CD4-positive, CD25-positive, alpha-beta regulatory T cell (primary cell): ENCODE results near the gene ANGPTL8. TPM values are rescaled to one million over a fixed set of nuclear protein-coding genes. Genes with fewer than 3 reads are reported as not detected.

Source experiments
- ATAC-seq, 2 donors: fragments of 150-1000 bp; cut with Tn5 transposase; one replicate each; pipeline ENCODE4 v1.10.0; 2021; ENCODE audit warnings: low read depth in 2 of 2, moderate number of reproducible peaks in 2 of 2, moderate library complexity in 1 of 2
- DNase-seq, 3 donors: peaks; one replicate each; pipeline versions ENCODE4 v3.0.0 to v3.0.0-alpha.2; 2012 to 2022; ENCODE audit warnings: mixed read lengths in 1 of 3
- H3K27ac ChIP-seq: one replicate; pipeline ENCODE4 v1.7.0; 2013; ENCODE audit warnings: mild to moderate bottlenecking, low read length; ENCODE audit not compliant: insufficient read depth, poor library complexity, severe bottlenecking
- H3K27me3 ChIP-seq: one replicate; pipeline ENCODE4 v1.7.0; 2013; ENCODE audit warnings: low read length; ENCODE audit not compliant: control insufficient read depth, insufficient read depth
- H3K36me3 ChIP-seq: one replicate; pipeline ENCODE4 v1.7.0; 2013; ENCODE audit warnings: mild to moderate bottlenecking, low read length, moderate library complexity; ENCODE audit not compliant: control insufficient read depth, insufficient read depth
- H3K4me1 ChIP-seq: 2 replicates; pipeline ENCODE4 v1.7.0; 2013; ENCODE audit warnings: mild to moderate bottlenecking, low read length; ENCODE audit not compliant: insufficient read depth, control insufficient read depth, poor library complexity, severe bottlenecking
- H3K4me3 ChIP-seq: one replicate; pipeline ENCODE4 v1.7.0; 2013; ENCODE audit warnings: low read depth, mild to moderate bottlenecking, low read length, moderate library complexity
- H3K9me3 ChIP-seq, 2 experiments: 1 replicate in 1 of 2; 2 replicates in 1 of 2; pipeline ENCODE4 v1.7.0; 2013; ENCODE audit warnings: low read length in 2 of 2, mild to moderate bottlenecking in 1 of 2, moderate library complexity in 1 of 2; ENCODE audit not compliant: control insufficient read depth in 2 of 2
- H3K27ac Mint-ChIP-seq, 3 donors: one replicate each; pipeline ENCODE4 v1.8.0; 2020 to 2022; ENCODE audit warnings: mild to moderate bottlenecking in 3 of 3, mixed read lengths in 3 of 3, moderate library complexity in 2 of 3
- H3K27me3 Mint-ChIP-seq: one replicate; pipeline ENCODE4 v1.8.0; 2022; ENCODE audit warnings: mild to moderate bottlenecking, mixed read lengths
- H3K36me3 Mint-ChIP-seq: one replicate; pipeline ENCODE4 v1.8.0; 2020; ENCODE audit warnings: mixed read lengths
- H3K4me1 Mint-ChIP-seq, 4 donors: one replicate each; pipeline ENCODE4 v1.8.0; 2020 to 2022; ENCODE audit warnings: mixed read lengths in 4 of 4, mild to moderate bottlenecking in 1 of 4
- H3K4me3 Mint-ChIP-seq, 4 donors: one replicate each; pipeline ENCODE4 v1.8.0; 2020 to 2022; ENCODE audit warnings: mild to moderate bottlenecking in 4 of 4, mixed read lengths in 4 of 4, moderate library complexity in 3 of 4
- H3K9me3 Mint-ChIP-seq, 7 donors: one replicate each; pipeline ENCODE4 v1.8.0; 2020 to 2022; ENCODE audit warnings: mixed read lengths in 7 of 7, mild to moderate bottlenecking in 3 of 7, moderate library complexity in 2 of 7
- polyA plus RNA-seq, 4 donors: library from polyadenylated mRNA; unstranded; fragments of 300-500 nt; fragmentation: Illumina TruSeq; gene quantifications; one replicate each; pipeline ENCODE4 v1.2.3, GENCODE V29; 2021
- total RNA-seq: library from RNA; stranded (reverse); gene quantifications from one replicate; pipeline ENCODE4 v1.2.3, GENCODE V29; 2022

Gene ANGPTL8
- total and polyA plus RNA-seq, 5 donors from 2014 or later, result not detected

DNA sequence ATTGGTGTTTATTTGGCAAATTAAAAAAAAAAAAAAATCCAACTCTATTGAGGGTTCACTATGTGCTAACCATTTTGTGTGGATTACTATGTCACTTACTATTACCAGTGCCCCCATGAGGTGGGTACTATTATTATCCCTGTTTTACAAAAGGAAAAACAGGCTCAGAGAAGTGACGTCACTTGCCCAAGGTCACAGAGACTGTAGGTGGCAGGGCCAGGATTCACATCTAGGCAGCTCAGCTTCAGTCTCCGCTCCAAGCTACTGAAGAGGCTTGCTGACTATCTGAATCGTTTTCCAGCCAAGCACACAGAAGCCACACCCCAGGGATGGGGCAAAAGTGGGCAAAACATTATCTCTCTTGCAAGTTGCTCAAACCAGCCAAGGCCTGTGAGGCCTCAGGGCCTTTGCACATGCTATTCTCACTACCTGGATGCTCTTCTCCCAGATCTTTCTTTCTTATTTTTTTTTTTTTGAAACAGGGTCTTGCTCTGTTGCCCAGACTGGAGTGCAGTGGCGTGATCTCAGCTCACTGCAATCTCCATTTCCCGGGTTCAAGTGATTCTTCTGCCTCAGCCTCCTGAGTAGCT lies 4.8 kb upstream of the ANGPTL8 start:
- no peaks in the 10 kb centered on the region for H3K27me3 Mint-ChIP-seq
- Histone ChIP-seq H3K4me1 (no peaks in the 10 kb centered on the region), H3K27me3 (no peaks in the 10 kb centered on the region), H3K9me3 (peaks cover 6 to 15% of the 10 kb centered on the region in 2 experiments), H3K27ac (no peak overlapping the region), H3K4me3 (no peak overlapping the region), H3K36me3 (no peaks in the 10 kb centered on the region)
- peaks cover 0 to 11% (median 3%) of the 10 kb centered on the region in 7 donors for H3K9me3 Mint-ChIP-seq
- no peaks in the 10 kb centered on the region for H3K4me1 Mint-ChIP-seq
- DNase-seq (no peak), ATAC-seq (no peak)
- H3K27ac Mint-ChIP-seq, result no peak overlapping the region
- H3K36me3 Mint-ChIP-seq, result no peaks in the 10 kb centered on the region
- no peak overlapping the region for H3K4me3 Mint-ChIP-seq

DNA sequence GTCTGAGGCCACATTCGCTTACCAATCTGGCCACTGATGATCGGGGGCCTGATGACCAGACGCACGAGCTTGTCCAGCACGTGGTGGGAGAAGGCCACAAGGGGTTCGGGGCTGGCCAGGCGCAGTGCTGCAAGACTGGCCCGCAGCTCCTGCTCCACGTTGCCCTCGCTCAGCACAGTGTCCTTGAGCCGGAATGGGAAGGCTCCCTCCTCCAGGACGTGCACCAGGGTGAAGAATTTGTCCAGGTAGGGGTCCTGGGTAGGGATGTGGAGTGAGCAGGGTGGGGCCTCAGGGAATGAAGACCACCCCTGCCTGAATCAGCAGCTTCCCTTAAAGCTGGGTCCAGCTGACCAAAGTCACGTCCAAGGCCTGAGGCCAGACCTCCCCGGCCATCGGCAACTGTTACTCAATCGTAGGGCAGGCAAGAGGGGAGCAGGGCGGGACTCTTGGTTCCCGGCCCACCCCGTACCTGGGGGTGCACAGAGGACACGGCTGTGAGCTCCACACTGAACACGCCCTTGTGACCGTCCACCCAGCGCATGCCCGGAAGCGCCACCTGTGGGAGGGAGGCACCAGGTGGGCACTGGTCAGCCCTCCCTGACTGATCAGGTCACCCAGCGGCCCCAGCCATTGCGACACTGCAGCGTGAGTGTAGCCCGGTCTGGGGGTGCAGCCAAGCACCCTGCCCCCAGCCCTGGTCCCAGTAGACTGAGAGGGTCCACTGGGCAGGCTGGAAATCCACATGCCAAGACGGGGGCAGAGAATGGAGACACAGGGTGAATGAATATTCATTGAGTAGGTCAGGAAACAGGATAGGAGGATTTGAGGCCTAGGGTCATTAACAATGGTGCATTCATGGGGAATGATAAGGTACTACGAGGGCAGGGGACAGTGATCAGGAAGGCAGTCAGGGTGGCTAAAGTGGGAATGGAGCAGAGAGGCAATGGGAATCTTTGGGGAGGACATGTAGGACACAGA lies 2.8 kb upstream of the ANGPTL8 start:
- Mint-ChIP-seq H3K4me1 (no peaks in the 10 kb centered on the region), H3K9me3 (peaks cover 0 to 11% (median 2%) of the 10 kb centered on the region in 7 donors), H3K36me3 (no peaks in the 10 kb centered on the region), H3K27ac (peak overlapping the region in 1 of 3 donors; percentile 74), H3K27me3 (no peaks in the 10 kb centered on the region), H3K4me3 (no peak overlapping the region)
- Histone ChIP-seq H3K36me3 (no peaks in the 10 kb centered on the region), H3K4me1 (no peaks in the 10 kb centered on the region), H3K9me3 (peaks cover 6 to 15% of the 10 kb centered on the region in 2 experiments), H3K4me3 (no peak overlapping the region), H3K27me3 (no peaks in the 10 kb centered on the region), H3K27ac (no peak overlapping the region)
- no peak for DNase-seq
- no peak for ATAC-seq

DNA sequence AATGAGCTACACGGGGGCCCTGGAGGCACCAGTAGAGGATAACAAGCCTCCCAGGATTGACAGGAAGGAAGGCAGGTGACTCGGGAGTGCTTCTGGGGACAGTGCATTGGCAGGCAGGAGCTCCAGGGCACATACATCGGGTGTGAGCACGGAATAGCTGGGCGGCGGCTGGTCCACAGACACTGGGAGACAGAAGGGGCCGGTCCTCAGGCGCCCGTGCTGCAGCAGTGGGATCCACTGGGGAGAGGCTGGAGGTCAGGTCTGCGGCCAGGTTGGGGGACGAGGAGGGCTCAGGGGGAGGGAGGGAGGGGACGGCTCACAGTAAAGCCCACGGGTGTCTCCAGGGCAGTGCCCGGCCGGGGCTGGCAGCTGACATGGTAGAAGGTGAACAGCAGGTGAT lies 2.1 kb upstream of the ANGPTL8 start:
- peaks cover 6 to 15% of the 10 kb centered on the region in 2 experiments for H3K9me3 ChIP-seq
- peaks cover 0 to 11% (median 2%) of the 10 kb centered on the region in 7 donors for H3K9me3 Mint-ChIP-seq
- no peaks in the 10 kb centered on the region for H3K27me3 ChIP-seq
- H3K27ac Mint-ChIP-seq, result peak overlapping the region in 1 of 3 donors; percentile 74
- H3K4me1 Mint-ChIP-seq, result no peaks in the 10 kb centered on the region
- no peaks in the 10 kb centered on the region for H3K36me3 ChIP-seq
- no peaks in the 10 kb centered on the region for H3K27me3 Mint-ChIP-seq
- H3K4me3 Mint-ChIP-seq, result no peak overlapping the region
- no peak overlapping the region for H3K27ac ChIP-seq
- no peaks in the 10 kb centered on the region for H3K36me3 Mint-ChIP-seq
- no peaks in the 10 kb centered on the region for H3K4me1 ChIP-seq
- no peak overlapping the region for H3K4me3 ChIP-seq
- DNase-seq (no peak), ATAC-seq (no peak)

DNA sequence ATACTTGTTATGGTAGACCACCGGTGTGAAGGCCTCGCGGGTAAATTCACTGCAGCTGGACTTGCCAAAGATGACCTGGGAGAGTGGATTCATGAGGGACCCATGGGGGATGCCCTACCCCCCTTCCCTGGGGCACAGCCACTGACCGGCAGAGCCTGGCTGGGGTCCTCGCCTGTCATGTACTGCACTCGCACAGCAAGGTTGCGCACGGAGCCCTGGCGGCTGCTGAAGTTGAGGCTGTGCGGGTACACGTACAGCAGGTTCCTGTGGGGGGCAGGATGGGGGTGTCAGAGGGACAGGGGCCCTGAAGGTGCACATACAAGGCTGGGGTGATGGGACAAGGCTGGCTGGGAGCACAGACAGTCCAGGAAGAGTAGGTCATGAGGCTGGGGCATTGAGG lies 1.4 kb upstream of the ANGPTL8 start:
- ATAC-seq, result no peak
- Histone ChIP-seq H3K4me3 (no peak overlapping the region), H3K27me3 (no peaks in the 10 kb centered on the region), H3K4me1 (no peaks in the 10 kb centered on the region), H3K27ac (no peak overlapping the region), H3K9me3 (peaks cover 6 to 15% of the 10 kb centered on the region in 2 experiments), H3K36me3 (no peaks in the 10 kb centered on the region)
- peaks cover 0 to 11% (median 3%) of the 10 kb centered on the region in 7 donors for H3K9me3 Mint-ChIP-seq
- H3K4me1 Mint-ChIP-seq, result no peaks in the 10 kb centered on the region
- no peak overlapping the region for H3K4me3 Mint-ChIP-seq
- no peak for DNase-seq
- H3K36me3 Mint-ChIP-seq, result no peaks in the 10 kb centered on the region
- H3K27ac Mint-ChIP-seq, result no peak overlapping the region
- no peaks in the 10 kb centered on the region for H3K27me3 Mint-ChIP-seq

DNA sequence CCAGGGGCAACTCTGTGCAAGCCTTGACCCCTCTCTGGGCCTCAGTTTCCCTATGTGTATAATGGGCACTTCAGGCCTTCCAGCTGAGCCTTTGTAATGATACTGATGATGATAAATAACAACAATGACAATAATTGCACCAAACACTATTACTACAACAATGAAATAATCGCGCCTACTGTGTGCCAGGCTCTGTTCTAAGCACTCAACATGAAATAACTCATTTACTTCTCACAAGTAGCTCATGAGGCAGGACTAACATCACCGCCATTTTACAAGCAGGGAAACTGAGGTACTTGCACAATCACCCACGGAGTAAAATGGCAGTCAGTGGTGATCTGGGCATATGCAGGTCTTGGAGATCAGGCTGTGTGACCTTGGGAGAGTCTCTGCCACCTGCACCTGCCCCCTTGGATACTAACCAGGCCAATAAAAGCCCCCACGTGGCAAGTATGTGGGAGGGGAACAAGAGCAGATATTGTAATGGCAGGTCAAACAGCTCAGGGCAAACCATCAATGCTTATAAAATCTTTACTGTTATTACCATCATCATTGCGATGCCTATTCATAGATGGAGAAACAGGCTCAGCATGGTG lies 540 bp upstream of the ANGPTL8 start:
- Mint-ChIP-seq H3K36me3 (no peaks in the 10 kb centered on the region), H3K4me3 (no peak overlapping the region), H3K4me1 (peaks cover 0 to 8% (median 3%) of the 10 kb centered on the region in 4 donors), H3K27ac (no peak overlapping the region), H3K9me3 (peaks cover 0 to 11% (median 3%) of the 10 kb centered on the region in 7 donors), H3K27me3 (no peaks in the 10 kb centered on the region)
- DNase-seq, result no peak
- Histone ChIP-seq H3K9me3 (peaks cover 6 to 15% of the 10 kb centered on the region in 2 experiments), H3K27me3 (no peaks in the 10 kb centered on the region), H3K36me3 (no peaks in the 10 kb centered on the region), H3K27ac (no peak overlapping the region), H3K4me3 (no peak overlapping the region), H3K4me1 (no peaks in the 10 kb centered on the region)
- no peak for ATAC-seq

DNA sequence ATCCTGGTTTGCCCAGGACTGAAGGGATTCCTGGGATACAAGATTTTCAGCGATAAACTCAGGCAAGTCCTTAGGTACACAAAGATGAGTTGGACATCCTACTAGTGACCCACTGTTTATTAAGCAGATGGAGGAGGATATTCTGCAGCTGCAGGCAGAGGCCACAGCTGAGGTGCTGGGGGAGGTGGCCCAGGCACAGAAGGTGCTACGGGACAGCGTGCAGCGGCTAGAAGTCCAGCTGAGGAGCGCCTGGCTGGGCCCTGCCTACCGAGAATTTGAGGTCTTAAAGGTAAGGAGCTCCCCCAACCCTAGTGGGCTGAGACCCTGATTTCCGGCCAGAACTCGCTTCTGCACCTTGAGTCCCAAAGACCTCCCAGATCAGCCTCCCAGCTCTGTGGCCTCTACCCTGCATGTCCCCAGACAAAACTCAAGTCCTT lies 607 bp downstream of the ANGPTL8 start:
- H3K9me3 ChIP-seq, result peaks cover 6 to 15% of the 10 kb centered on the region in 2 experiments
- no peaks in the 10 kb centered on the region for H3K27me3 ChIP-seq
- no peaks in the 10 kb centered on the region for H3K36me3 Mint-ChIP-seq
- no peak overlapping the region for H3K27ac ChIP-seq
- no peak overlapping the region for H3K4me3 ChIP-seq
- H3K27ac Mint-ChIP-seq, result no peak overlapping the region
- H3K4me1 Mint-ChIP-seq, result peaks cover 0 to 8% (median 3%) of the 10 kb centered on the region in 4 donors
- no peak for DNase-seq
- no peaks in the 10 kb centered on the region for H3K4me1 ChIP-seq
- H3K9me3 Mint-ChIP-seq, result peaks cover 0 to 11% (median 3%) of the 10 kb centered on the region in 7 donors
- no peaks in the 10 kb centered on the region for H3K27me3 Mint-ChIP-seq
- no peak for ATAC-seq
- H3K4me3 Mint-ChIP-seq, result no peak overlapping the region
- no peaks in the 10 kb centered on the region for H3K36me3 ChIP-seq

DNA sequence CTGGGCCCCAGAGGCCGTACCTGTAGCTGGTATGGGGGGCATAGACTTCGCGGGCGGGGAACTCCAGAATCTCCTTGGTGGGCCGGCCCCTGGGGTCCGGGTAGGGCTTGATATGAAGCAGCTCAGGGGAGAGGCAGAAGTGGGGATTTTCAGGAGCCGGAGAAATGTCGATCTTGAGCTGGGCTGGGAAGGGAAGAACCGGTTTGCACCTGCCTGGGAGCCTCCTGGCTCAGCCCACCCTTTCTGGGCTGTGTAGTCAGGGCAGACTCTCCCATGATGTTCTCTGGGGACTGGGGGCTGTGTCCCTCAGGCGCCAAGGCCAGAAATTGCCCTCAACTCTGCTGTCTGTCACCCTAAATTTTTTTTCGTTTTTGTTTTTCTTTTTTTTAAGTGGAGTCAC lies 2.6 kb downstream of the ANGPTL8 start:
- no peaks in the 10 kb centered on the region for H3K36me3 Mint-ChIP-seq
- H3K27me3 Mint-ChIP-seq, result no peaks in the 10 kb centered on the region
- Histone ChIP-seq H3K36me3 (no peaks in the 10 kb centered on the region), H3K27ac (no peak overlapping the region), H3K27me3 (no peaks in the 10 kb centered on the region), H3K4me1 (no peaks in the 10 kb centered on the region), H3K9me3 (peaks cover 6 to 15% of the 10 kb centered on the region in 2 experiments), H3K4me3 (no peak overlapping the region)
- DNase-seq (no peak), ATAC-seq (no peak)
- no peak overlapping the region for H3K4me3 Mint-ChIP-seq
- H3K27ac Mint-ChIP-seq, result no peak overlapping the region
- H3K4me1 Mint-ChIP-seq, result peaks cover 0 to 8% (median 3%) of the 10 kb centered on the region in 4 donors
- peaks cover 0 to 11% (median 0%) of the 10 kb centered on the region in 7 donors for H3K9me3 Mint-ChIP-seq
